ENCODE data around the gene PRR23E. TPM values are rescaled to one million over a fixed set of nuclear protein-coding genes. Genes with fewer than 3 reads are reported as not detected.

The PRR23E gene
- total RNA-seq, 1 experiment from 2014 or later: not detected

GRCh38 chr3:127185962-127186674 is 6.8 kb upstream of the PRR23E start:
- no peak for DNase-seq (ENCODE audit: low read depth, low spot score)
- no TSS peak for BruUV-seq (replicated peaks)
- peaks cover 7% of the 10 kb centered on the region; the same call in 1 of the 2 replicates for H3K9me3 ChIP-seq (ENCODE audit: control insufficient read depth, insufficient read depth, low read depth, low read length)
- no peaks in the 10 kb centered on the region for H3K36me3 ChIP-seq (ENCODE audit: control insufficient read depth, insufficient read depth, low read length)
- in situ Hi-C loops (cut with HindIII; ENCODE audit: low pct_unique_long_range_greater_than_20kb, low sequenced_read_pairs) (no loop called here), intact Hi-C loops (cut with micrococcal nuclease; ENCODE audit: unreplicated experiment) (no loop called here)
- H3K4me3 ChIP-seq (ENCODE audit: low read depth in 2 of 2, low read length in 2 of 2): no peak overlapping the region
- ChIA-PET CTCF (no interaction called here), POLR2A (interaction anchor here (0.7 kb wide), 1 partner anchor 973 kb away, joined by 9 read pairs; no protein-coding TSS in a partner anchor)
- no peaks in the 10 kb centered on the region for H3K4me1 ChIP-seq (ENCODE audit: control insufficient read depth, insufficient read depth, low read length)
- no peaks in the 10 kb centered on the region for H3K27me3 ChIP-seq (ENCODE audit: control insufficient read depth, insufficient read depth, low read length)
- TF ChIP-seq, protein P1, sequence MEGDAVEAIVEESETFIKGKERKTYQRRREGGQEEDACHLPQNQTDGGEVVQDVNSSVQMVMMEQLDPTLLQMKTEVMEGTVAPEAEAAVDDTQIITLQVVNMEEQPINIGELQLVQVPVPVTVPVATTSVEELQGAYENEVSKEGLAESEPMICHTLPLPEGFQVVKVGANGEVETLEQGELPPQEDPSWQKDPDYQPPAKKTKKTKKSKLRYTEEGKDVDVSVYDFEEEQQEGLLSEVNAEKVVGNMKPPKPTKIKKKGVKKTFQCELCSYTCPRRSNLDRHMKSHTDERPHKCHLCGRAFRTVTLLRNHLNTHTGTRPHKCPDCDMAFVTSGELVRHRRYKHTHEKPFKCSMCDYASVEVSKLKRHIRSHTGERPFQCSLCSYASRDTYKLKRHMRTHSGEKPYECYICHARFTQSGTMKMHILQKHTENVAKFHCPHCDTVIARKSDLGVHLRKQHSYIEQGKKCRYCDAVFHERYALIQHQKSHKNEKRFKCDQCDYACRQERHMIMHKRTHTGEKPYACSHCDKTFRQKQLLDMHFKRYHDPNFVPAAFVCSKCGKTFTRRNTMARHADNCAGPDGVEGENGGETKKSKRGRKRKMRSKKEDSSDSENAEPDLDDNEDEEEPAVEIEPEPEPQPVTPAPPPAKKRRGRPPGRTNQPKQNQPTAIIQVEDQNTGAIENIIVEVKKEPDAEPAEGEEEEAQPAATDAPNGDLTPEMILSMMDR (IDR thresholded peaks at IDR 0.05): no peak
- TF ChIP-seq REST (IDR thresholded peaks at IDR 0.05; ENCODE audit: insufficient read depth in 1 of 2, low read depth in 2 of 2, low read length in 1 of 2) (no peak), SIN3A (IDR thresholded peaks at IDR 0.05; ENCODE audit: borderline replicate concordance, insufficient read depth, low read depth, low read length) (no peak), POLR2AphosphoS5 (IDR thresholded peaks at IDR 0.05; ENCODE audit: low read depth, low read length) (no peak), TCF7L2 (IDR thresholded peaks at IDR 0.05; ENCODE audit: low read depth, low read length) (no peak)
- no peak overlapping the region for H3K27ac ChIP-seq (ENCODE audit: low read length)
- ATAC-seq: no peak

- intact Hi-C loops (cut with micrococcal nuclease; ENCODE audit: unreplicated experiment) (no loop called here), in situ Hi-C loops (cut with HindIII; ENCODE audit: low pct_unique_long_range_greater_than_20kb, low sequenced_read_pairs) (no loop called here)
- H3K9me3 ChIP-seq (ENCODE audit: control insufficient read depth, insufficient read depth, low read depth, low read length): peaks cover 8% of the 10 kb centered on the region; the same call in 1 of the 2 replicates
- CTCF ChIA-PET: no interaction called here
- H3K4me1 ChIP-seq (ENCODE audit: control insufficient read depth, insufficient read depth, low read length): no peaks in the 10 kb centered on the region
- POLR2A ChIA-PET: no interaction called here
- no peaks in the 10 kb centered on the region for H3K36me3 ChIP-seq (ENCODE audit: control insufficient read depth, insufficient read depth, low read length)
- H3K27ac ChIP-seq (ENCODE audit: low read length): no peak overlapping the region
- DNase-seq (ENCODE audit: low read depth, low spot score) (no peak), ATAC-seq (no peak)
- no TSS peak for BruUV-seq (replicated peaks)
- H3K4me3 ChIP-seq (ENCODE audit: low read depth in 2 of 2, low read length in 2 of 2): no peak overlapping the region
- H3K27me3 ChIP-seq (ENCODE audit: control insufficient read depth, insufficient read depth, low read length): no peaks in the 10 kb centered on the region
- TF ChIP-seq TCF7L2 (IDR thresholded peaks at IDR 0.05; ENCODE audit: low read depth, low read length): no peak
- TF ChIP-seq REST (IDR thresholded peaks at IDR 0.05; ENCODE audit: insufficient read depth in 1 of 2, low read depth in 2 of 2, low read length in 1 of 2): no peak
- TF ChIP-seq POLR2AphosphoS5 (IDR thresholded peaks at IDR 0.05; ENCODE audit: low read depth, low read length): no peak
- TF ChIP-seq SIN3A (IDR thresholded peaks at IDR 0.05; ENCODE audit: borderline replicate concordance, insufficient read depth, low read depth, low read length): no peak
- TF ChIP-seq, protein P1 (IDR thresholded peaks at IDR 0.05): no peak
Observed at GRCh38 chr3:127187316-127187715, 5.6 kb upstream of the PRR23E start.

All from Panc1 (cell line).